HG02571 (cell line): ENCODE measurements around the gene GABRD.

Source experiments
- ATAC-seq: cut with Tn5 transposase; IDR thresholded peaks from one replicate; pipeline ENCODE4 v1.9.1; 2021; ENCODE audit warnings: mild to moderate bottlenecking, moderate library complexity; ENCODE audit not compliant: unreplicated experiment

GABRD gene

GRCh38 chr1:2033165-2033564 is 14.0 kb downstream of the GABRD start:
- no peak for ATAC-seq

GRCh38 chr1:2036287-2036686 is 17.1 kb downstream of the GABRD start:
- ATAC-seq: no peak

- no peak for ATAC-seq
These were observed 18.3 kb downstream of the GABRD start for GRCh38 chr1:2037314-2037979.

- ATAC-seq: no peak
These were observed 19.1 kb downstream of the GABRD start for GRCh38 chr1:2038229-2038628.

GRCh38 chr1:2039251-2039650 is 20.1 kb downstream of the GABRD start:
- no peak for ATAC-seq

GRCh38 chr1:2041305-2041704 is 22.2 kb downstream of the GABRD start:
- ATAC-seq: no peak

GRCh38 chr1:2041887-2042286 is 22.7 kb downstream of the GABRD start:
- ATAC-seq: no peak

GRCh38 chr1:2042830-2043773 is 24.0 kb downstream of the GABRD start:
- ATAC-seq: no peak

GRCh38 chr1:2043886-2044285 is 24.7 kb downstream of the GABRD start:
- no peak for ATAC-seq

GRCh38 chr1:2044510-2045319 is 25.6 kb downstream of the GABRD start:
- ATAC-seq: no peak

- no peak for ATAC-seq
These were observed 26.5 kb downstream of the GABRD start for GRCh38 chr1:2045468-2046173.

GRCh38 chr1:2046174-2046917 is 27.2 kb downstream of the GABRD start:
- ATAC-seq: no peak

- ATAC-seq: no peak
These were observed 28.0 kb downstream of the GABRD start for GRCh38 chr1:2046953-2047748.

GRCh38 chr1:2047749-2048729 is 28.9 kb downstream of the GABRD start:
- ATAC-seq: no peak

GRCh38 chr1:2049225-2049717 is 30.1 kb downstream of the GABRD start:
- no peak for ATAC-seq

- no peak for ATAC-seq
These were observed 30.7 kb downstream of the GABRD start, which contains the start of gene PRKCZ for GRCh38 chr1:2049718-2050431. Gene PRKCZ, plus strand, starts transcription at chr1:2050411. Its CDS starts 220 bp downstream, at chr1:2050631.

- ATAC-seq: no peak
These were observed 31.3 kb downstream of the GABRD start for GRCh38 chr1:2050461-2050792.
